IPS-NIHi11 (cell line): ENCODE data around the gene RTCA.
"Not testable (repeated sequence)": the region's sequence is repeated elsewhere in the genome, so short reads cannot be mapped to it uniquely, and the experiment has no call there.

ENCODE experiments used
- DNase-seq: peaks from one replicate; pipeline ENCODE4 v3.0.0; 2012; ENCODE audit warnings: mixed read lengths, low spot score

RTCA gene

GRCh38 chr1:100261686-100262085 is 4.3 kb upstream of the RTCA start:
- DNase-seq: no peak

GRCh38 chr1:100264081-100264480 is 1.9 kb upstream of the RTCA start:
- not testable (repeated sequence) for DNase-seq

GRCh38 chr1:100265562-100265930 is 470 bp upstream of the RTCA start:
- DNase-seq: peak; percentile 15

- no peak for DNase-seq
These were observed 725 bp downstream of the RTCA start for GRCh38 chr1:100266741-100267140.

GRCh38 chr1:100267284-100267683 is 1.3 kb downstream of the RTCA start:
- no peak for DNase-seq

GRCh38 chr1:100268202-100268601 is 2.2 kb downstream of the RTCA start:
- DNase-seq: no peak

GRCh38 chr1:100277866-100278265 is 11.8 kb downstream of the RTCA start:
- DNase-seq: no peak

- no peak for DNase-seq
These were observed 13.4 kb downstream of the RTCA start for GRCh38 chr1:100279358-100279923.

GRCh38 chr1:100279954-100280682 is 14.1 kb downstream of the RTCA start:
- DNase-seq: no peak

GRCh38 chr1:100284591-100284990 is 18.6 kb downstream of the RTCA start:
- DNase-seq: no peak

GRCh38 chr1:100287162-100287561 is 21.1 kb downstream of the RTCA start:
- DNase-seq: no peak

- no peak for DNase-seq
These were observed 24.3 kb downstream of the RTCA start for GRCh38 chr1:100290291-100290690.

- DNase-seq: no peak
These were observed 26.7 kb downstream of the RTCA start for GRCh38 chr1:100292711-100293110.

GRCh38 chr1:100296140-100296539 is 30.1 kb downstream of the RTCA start:
- DNase-seq: no peak

- DNase-seq: not testable (repeated sequence)
These were observed 31.0 kb downstream of the RTCA start for GRCh38 chr1:100296997-100297396.

GRCh38 chr1:100298512-100298911 is 32.5 kb downstream of the RTCA start:
- no peak for DNase-seq

- DNase-seq: no peak
These were observed 33.7 kb downstream of the RTCA start for GRCh38 chr1:100299521-100300222.

- no peak for DNase-seq
These were observed 34.7 kb downstream of the RTCA start for GRCh38 chr1:100300691-100301090.

- no peak for DNase-seq
These were observed 36.7 kb downstream of the RTCA start for GRCh38 chr1:100302739-100303138.

GRCh38 chr1:100304227-100304626 is 38.2 kb downstream of the RTCA start:
- no peak for DNase-seq

GRCh38 chr1:100304921-100305320 is 38.9 kb downstream of the RTCA start:
- DNase-seq: peak; percentile 53

GRCh38 chr1:100305954-100306353 is 39.9 kb downstream of the RTCA start:
- DNase-seq: no peak

- DNase-seq: no peak
These were observed 40.8 kb downstream of the RTCA start for GRCh38 chr1:100306735-100307313.
